HS-5 (cell line): ENCODE results near the gene DHX58.

Experiments
- DNase-seq: peaks from one replicate; pipeline ENCODE4 v3.0.0-alpha.2; 2012; ENCODE audit warnings: low read depth

The DHX58 gene

GRCh38 chr17:42110301-42111264 is 1.9 kb downstream of the DHX58 start:
- no peak for DNase-seq

- DNase-seq = no peak
Observed at GRCh38 chr17:42109086-42109485, 3.4 kb downstream of the DHX58 start.

- no peak for DNase-seq
Observed at GRCh38 chr17:42107597-42108576, 4.6 kb downstream of the DHX58 start.

- no peak for DNase-seq
Observed at GRCh38 chr17:42107124-42107523, 5.4 kb downstream of the DHX58 start.

- no peak for DNase-seq
Observed at GRCh38 chr17:42106009-42106408, 6.5 kb downstream of the DHX58 start.

GRCh38 chr17:42104264-42104663 is 8.2 kb downstream of the DHX58 start:
- no peak for DNase-seq

GRCh38 chr17:42103221-42103954 is 9.1 kb downstream of the DHX58 start:
- no peak for DNase-seq

- DNase-seq = no peak
Observed at GRCh38 chr17:42101513-42102292, 10.8 kb downstream of the DHX58 start.

GRCh38 chr17:42098730-42099399 is 13.6 kb downstream of the DHX58 start:
- no peak for DNase-seq

GRCh38 chr17:42097691-42098631 is 14.6 kb downstream of the DHX58 start, which contains the start of gene ZNF385C:
Gene ZNF385C (minus strand): TSS chr17:42098473. CDS start chr17:42063056, 35,417 bp downstream.
- DNase-seq = no peak

- no peak for DNase-seq
Observed at GRCh38 chr17:42096360-42097111, 16.0 kb downstream of the DHX58 start.

GRCh38 chr17:42094375-42095069 is 18.0 kb downstream of the DHX58 start:
- DNase-seq = no peak

- DNase-seq = no peak
Observed at GRCh38 chr17:42092939-42093338, 19.6 kb downstream of the DHX58 start.

- DNase-seq = no peak
Observed at GRCh38 chr17:42090964-42091790, 21.3 kb downstream of the DHX58 start.

- DNase-seq = no peak
Observed at GRCh38 chr17:42088736-42089135, 23.8 kb downstream of the DHX58 start.

- DNase-seq = no peak
Observed at GRCh38 chr17:42087736-42088705, 24.5 kb downstream of the DHX58 start.
